Fibroblast of the aortic adventitia (primary cell): ENCODE data around the gene PKDCC. TPM values are rescaled to one million over a fixed set of nuclear protein-coding genes. Genes with fewer than 3 reads are reported as not detected.
"Not testable (repeated sequence)": the region's sequence is repeated elsewhere in the genome, so short reads cannot be mapped to it uniquely, and the experiment has no call there.

Source experiments
- DNase-seq: peaks from one replicate; pipeline ENCODE4 v3.0.0-alpha.2; 2010; ENCODE audit warnings: low read depth
- H3K4me3 ChIP-seq: 2 replicates; pipeline ENCODE4 v1.5.1; 2011; ENCODE audit warnings: low read depth, mild to moderate bottlenecking, control low read depth, low read length, moderate library complexity
- total RNA-seq: library from RNA; depleted of rRNA; stranded (reverse); fragments of >200 nt; gene quantifications from 2 replicates; pipeline ENCODE4 v1.2.3, GENCODE V29; 2012; ENCODE audit warnings: low replicate concordance
- TF ChIP-seq, protein P1 (sequence below): IDR thresholded peaks from 2 replicates; pipeline ENCODE4 v1.5.1; 2011; ENCODE audit warnings: mild to moderate bottlenecking, low read length, control low read depth, inconsistent platforms; ENCODE audit not compliant: insufficient read depth

The PKDCC gene
- total RNA-seq, 1 donor = 19.7 TPM

- H3K4me3 ChIP-seq = no peak overlapping the region
- TF ChIP-seq, protein P1, sequence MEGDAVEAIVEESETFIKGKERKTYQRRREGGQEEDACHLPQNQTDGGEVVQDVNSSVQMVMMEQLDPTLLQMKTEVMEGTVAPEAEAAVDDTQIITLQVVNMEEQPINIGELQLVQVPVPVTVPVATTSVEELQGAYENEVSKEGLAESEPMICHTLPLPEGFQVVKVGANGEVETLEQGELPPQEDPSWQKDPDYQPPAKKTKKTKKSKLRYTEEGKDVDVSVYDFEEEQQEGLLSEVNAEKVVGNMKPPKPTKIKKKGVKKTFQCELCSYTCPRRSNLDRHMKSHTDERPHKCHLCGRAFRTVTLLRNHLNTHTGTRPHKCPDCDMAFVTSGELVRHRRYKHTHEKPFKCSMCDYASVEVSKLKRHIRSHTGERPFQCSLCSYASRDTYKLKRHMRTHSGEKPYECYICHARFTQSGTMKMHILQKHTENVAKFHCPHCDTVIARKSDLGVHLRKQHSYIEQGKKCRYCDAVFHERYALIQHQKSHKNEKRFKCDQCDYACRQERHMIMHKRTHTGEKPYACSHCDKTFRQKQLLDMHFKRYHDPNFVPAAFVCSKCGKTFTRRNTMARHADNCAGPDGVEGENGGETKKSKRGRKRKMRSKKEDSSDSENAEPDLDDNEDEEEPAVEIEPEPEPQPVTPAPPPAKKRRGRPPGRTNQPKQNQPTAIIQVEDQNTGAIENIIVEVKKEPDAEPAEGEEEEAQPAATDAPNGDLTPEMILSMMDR = no peak
- DNase-seq = no peak
Observed at GRCh38 chr2:42030200-42030759, 17.5 kb upstream of the PKDCC start.

DNA sequence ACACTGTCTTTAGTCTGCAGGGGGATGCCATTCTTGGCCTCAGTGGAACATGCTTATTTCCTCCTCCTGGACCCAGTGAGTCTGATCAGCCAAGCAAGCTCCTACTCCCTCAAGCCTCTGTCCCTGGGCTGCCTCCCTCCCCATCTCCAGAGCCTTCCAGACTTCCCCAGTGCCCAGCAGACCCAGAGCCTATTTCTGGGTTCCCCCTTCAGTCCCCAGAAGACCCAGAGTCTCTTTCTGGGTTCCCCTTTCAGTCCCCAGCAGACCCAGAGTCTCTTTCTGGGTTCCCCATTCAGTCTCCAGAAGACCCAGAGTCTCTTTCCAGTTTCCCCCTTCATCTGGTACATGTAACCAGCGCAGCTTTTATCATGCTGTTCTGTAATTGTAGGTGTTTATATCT, 17.0 kb upstream of the PKDCC start:
- TF ChIP-seq, protein P1 = no peak
- no peak for DNase-seq

DNA sequence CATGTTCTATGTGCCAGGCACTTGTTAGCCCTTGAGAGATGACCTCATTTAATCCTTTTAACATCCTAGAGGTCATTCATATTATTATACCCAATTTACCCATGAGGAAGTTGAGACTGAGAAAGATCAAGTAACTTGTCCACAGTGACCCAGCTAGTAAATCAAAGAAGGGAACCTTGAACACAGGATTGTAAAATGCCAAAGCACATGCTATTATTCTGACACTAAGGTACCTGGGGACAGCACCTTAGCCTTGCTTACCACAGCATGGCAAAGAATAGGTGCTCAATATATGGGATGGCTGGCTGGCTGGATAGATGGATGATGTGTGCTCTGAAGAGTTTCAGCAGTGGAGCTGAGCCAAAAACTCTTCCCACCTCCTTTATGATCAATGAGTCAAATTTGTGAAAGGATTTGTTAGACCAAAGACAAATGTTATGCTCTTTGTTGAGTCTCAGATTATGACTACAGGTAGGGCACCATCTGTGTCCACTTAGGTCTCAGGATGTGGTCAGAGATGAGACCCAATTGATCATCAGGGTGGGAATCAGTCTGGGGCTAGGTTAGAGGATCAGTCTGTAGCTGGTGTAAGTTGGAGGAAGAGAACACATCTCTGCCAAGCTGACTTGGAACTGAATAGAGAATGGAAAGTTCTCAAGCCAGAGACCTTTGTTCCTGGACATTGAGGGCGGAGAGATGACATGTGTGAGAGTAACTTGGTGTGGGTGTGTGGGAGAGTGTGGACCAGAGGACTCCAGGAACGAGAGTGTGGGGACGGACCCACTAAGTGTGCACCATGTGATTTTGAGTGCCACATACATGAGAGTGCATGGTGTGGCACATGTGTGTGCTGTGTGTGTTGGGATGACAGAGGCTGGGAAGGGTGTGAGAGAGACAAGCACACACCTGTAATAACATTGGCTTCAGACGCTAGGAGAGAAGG, 16.3 kb upstream of the PKDCC start:
- DNase-seq = no peak

More for the DNA sequence above, 17.0 kb upstream of the PKDCC start:
- H3K4me3 ChIP-seq = no peak overlapping the region

DNA sequence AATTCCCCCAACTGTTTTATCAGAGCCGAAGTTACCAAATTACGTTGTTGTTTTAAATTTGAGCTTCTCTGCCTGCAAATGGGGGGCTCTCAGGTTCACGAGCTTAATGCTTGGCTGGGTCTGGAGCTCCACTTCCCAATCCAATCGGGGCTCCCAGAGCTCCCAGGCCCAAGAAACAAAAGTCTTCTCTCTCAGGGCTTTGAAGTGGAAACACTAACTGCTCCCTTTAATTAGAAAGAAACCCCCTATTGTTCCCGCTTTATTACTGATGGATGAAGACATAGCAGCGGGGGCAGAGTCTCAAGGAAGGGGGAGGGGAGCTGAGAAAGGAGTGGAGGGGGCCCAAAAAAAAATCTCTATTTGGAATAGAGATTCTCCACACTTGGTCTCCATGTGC, 15.6 kb upstream of the PKDCC start:
- TF ChIP-seq, protein P1 = no peak
- no peak overlapping the region for H3K4me3 ChIP-seq
- no peak for DNase-seq

More for the DNA sequence above, 16.3 kb upstream of the PKDCC start:
- no peak overlapping the region for H3K4me3 ChIP-seq
- TF ChIP-seq, protein P1 = no peak

DNA sequence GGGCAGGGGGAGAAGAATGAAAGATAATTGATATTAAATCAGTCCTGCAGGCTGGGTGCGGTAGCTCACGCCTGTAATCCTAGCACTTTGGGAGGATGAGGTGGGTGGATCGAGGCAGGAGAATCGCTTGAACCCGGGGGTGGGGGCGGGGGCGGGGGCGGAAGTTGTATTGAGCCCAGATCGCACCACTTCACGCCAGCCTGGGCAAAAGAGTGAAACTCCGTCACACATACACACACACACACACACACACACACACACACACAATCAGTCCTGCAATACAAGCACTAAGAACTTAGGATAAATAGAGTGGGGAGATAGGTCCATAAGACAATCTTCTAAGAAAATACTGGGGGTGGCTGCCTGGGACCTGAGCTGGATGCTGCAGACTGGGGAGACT, 15.1 kb upstream of the PKDCC start:
- TF ChIP-seq, protein P1 = no peak
- DNase-seq = no peak
- no peak overlapping the region for H3K4me3 ChIP-seq

GRCh38 chr2:42034096-42034495, 13.7 kb upstream of the PKDCC start:
- not testable (repeated sequence) for H3K4me3 ChIP-seq, DNase-seq

GRCh38 chr2:42035241-42035640, 12.6 kb upstream of the PKDCC start:
- peak; percentile 79 for DNase-seq
- TF ChIP-seq, protein P1 = no peak
- H3K4me3 ChIP-seq = no peak overlapping the region
